ENCODE measurements around the gene KIF22. TPM values are rescaled to one million over a fixed set of nuclear protein-coding genes. Genes with fewer than 3 reads are reported as not detected.
"Not testable (repeated sequence)": the region's sequence is repeated elsewhere in the genome, so short reads cannot be mapped to it uniquely, and the experiment has no call there.

The KIF22 gene
- total and polyA plus RNA-seq, 10 donors, result 26.6 to 59.2 (median 39.0) TPM

- Histone ChIP-seq H3K27ac (peak overlapping the region in 4 of 8 donors; percentile 91 to 96 (median 94)), H3K36me3 (peaks cover 0 to 14% (median 6%) of the 10 kb centered on the region in 6 donors), H3K27me3 (replicated peaks in 1 of 7) (no peaks in the 10 kb centered on the region), H3K4me3 (peak overlapping the region in 7 of 8 donors; percentile 75 to 99 (median 97)), H3K4me1 (peaks cover 10 to 63% (median 31%) of the 10 kb centered on the region in 6 donors), H3K9me3 (no peaks in the 10 kb centered on the region)
- DNase-seq, result no peak
- WGBS, 5 donors, result 71 to 78% (median 74%) methylated on average over 9 of the region's 9 CpGs
- intact Hi-C loops (cut with DNase I; ENCODE audit: low total_unique reads), result no loop called here
- no peak for TF ChIP-seq POLR2AphosphoS5 (IDR thresholded peaks at IDR 0.05)
- no peak for TF ChIP-seq CTCF (IDR thresholded peaks at IDR 0.05 in 8 of 11, conservative IDR thresholded peaks at IDR 0.05 in 3 of 11)
- no peak for TF ChIP-seq POLR2A (IDR thresholded peaks at IDR 0.05)
These were observed 1.6 kb downstream of the KIF22 start for GRCh38 chr16:29791845-29792807.

GRCh38 chr16:29793153-29793552, 2.6 kb downstream of the KIF22 start:
- H3K4me1 ChIP-seq, result peaks cover 10 to 63% (median 31%) of the 10 kb centered on the region in 6 donors
- DNase-seq; H3K27ac ChIP-seq; H3K4me3 ChIP-seq; H3K27me3 ChIP-seq (replicated peaks in 1 of 7); H3K9me3 ChIP-seq; intact Hi-C loops (cut with DNase I; ENCODE audit: low total_unique reads): not testable (repeated sequence)
- WGBS, 5 donors, result 88 to 95% (median 93%) methylated on average over 18 of the region's 18 CpGs
- H3K36me3 ChIP-seq, result peaks cover 0 to 24% (median 15%) of the 10 kb centered on the region in 6 donors

GRCh38 chr16:29794231-29794710, 3.7 kb downstream of the KIF22 start:
- no peaks in the 10 kb centered on the region for H3K9me3 ChIP-seq
- peaks cover 10 to 59% (median 31%) of the 10 kb centered on the region in 6 donors for H3K4me1 ChIP-seq
- peak overlapping the region in 1 of 8 donors; percentile 3 for H3K27ac ChIP-seq
- WGBS, 5 donors, result 88 to 99% (median 96%) methylated on average over 3 of the region's 3 CpGs
- intact Hi-C loops (cut with DNase I; ENCODE audit: low total_unique reads), result no loop called here
- H3K36me3 ChIP-seq, result peaks cover 0 to 35% (median 26%) of the 10 kb centered on the region in 6 donors
- no peak for TF ChIP-seq POLR2A (IDR thresholded peaks at IDR 0.05)
- no peak for TF ChIP-seq POLR2AphosphoS5 (IDR thresholded peaks at IDR 0.05)
- TF ChIP-seq CTCF (IDR thresholded peaks at IDR 0.05 in 8 of 11, conservative IDR thresholded peaks at IDR 0.05 in 3 of 11), result no peak
- H3K27me3 ChIP-seq (replicated peaks in 1 of 7), result no peaks in the 10 kb centered on the region
- DNase-seq, result no peak
- no peak overlapping the region for H3K4me3 ChIP-seq

- Histone ChIP-seq H3K36me3 (peaks cover 0 to 60% (median 28%) of the 10 kb centered on the region in 6 donors), H3K4me3 (no peak overlapping the region), H3K4me1 (peaks cover 8 to 20% (median 17%) of the 10 kb centered on the region in 6 donors), H3K27me3 (replicated peaks in 1 of 7) (no peaks in the 10 kb centered on the region), H3K9me3 (no peaks in the 10 kb centered on the region), H3K27ac (no peak overlapping the region)
- 93 to 96% (median 95%) methylated on average over 8 of the region's 8 CpGs for WGBS, 5 donors
- intact Hi-C loops (cut with DNase I; ENCODE audit: low total_unique reads), result no loop called here
- TF ChIP-seq POLR2AphosphoS5 (IDR thresholded peaks at IDR 0.05), result peak in 1 of 3 donors; percentile 18
- no peak for TF ChIP-seq CTCF (IDR thresholded peaks at IDR 0.05 in 8 of 11, conservative IDR thresholded peaks at IDR 0.05 in 3 of 11)
- DNase-seq, result no peak
These were observed 11.9 kb downstream of the KIF22 start for GRCh38 chr16:29802416-29802935.

Measured in spleen (tissue), 11 donors.